Activated naive CD4-positive, alpha-beta T cell treated with Interleukin-2 at 50 U/mL for 16 hours (primary cell): ENCODE data around the gene REC8.

Experiments
- DNase-seq: peaks from one replicate; pipeline ENCODE4 v3.0.0-alpha.2; 2020

Gene REC8

GRCh38 chr14:24160499-24160849 is 11.4 kb upstream of the REC8 start:
- no peak for DNase-seq

GRCh38 chr14:24160850-24161804 is 10.8 kb upstream of the REC8 start, which contains the start of gene IRF9:
TSS of gene IRF9 (plus strand) at chr14:24161265. CDS start at chr14:24162145, 880 bp downstream.
- DNase-seq = peak; percentile 98

- peak; percentile 40 for DNase-seq
These were observed 9.8 kb upstream of the REC8 start for GRCh38 chr14:24162093-24162492.

- DNase-seq = no peak
These were observed 7.3 kb upstream of the REC8 start for GRCh38 chr14:24164518-24164991.

- DNase-seq = no peak
These were observed 6.1 kb upstream of the REC8 start for GRCh38 chr14:24165785-24166184.

- DNase-seq = no peak
These were observed 4.3 kb upstream of the REC8 start for GRCh38 chr14:24167469-24168114.

GRCh38 chr14:24172261-24172860 is 481 bp downstream of the REC8 start:
- no peak for DNase-seq

- no peak for DNase-seq
These were observed 996 bp downstream of the REC8 start for GRCh38 chr14:24172871-24173281.

GRCh38 chr14:24176599-24176998 is 4.7 kb downstream of the REC8 start:
- no peak for DNase-seq

GRCh38 chr14:24177041-24177825 is 5.4 kb downstream of the REC8 start:
- no peak for DNase-seq

- no peak for DNase-seq
These were observed 6.0 kb downstream of the REC8 start for GRCh38 chr14:24177891-24178290.

- DNase-seq = no peak
These were observed 6.7 kb downstream of the REC8 start for GRCh38 chr14:24178399-24179178.

GRCh38 chr14:24179294-24179960 is 7.5 kb downstream of the REC8 start:
- DNase-seq = no peak

GRCh38 chr14:24179961-24180796 is 8.3 kb downstream of the REC8 start:
- no peak for DNase-seq

- no peak for DNase-seq
These were observed 9.6 kb downstream of the REC8 start for GRCh38 chr14:24181371-24182077.

- DNase-seq = no peak
These were observed 10.4 kb downstream of the REC8 start for GRCh38 chr14:24182110-24182882.

- DNase-seq = no peak
These were observed 11.2 kb downstream of the REC8 start for GRCh38 chr14:24183014-24183481.

GRCh38 chr14:24184104-24184970 is 12.5 kb downstream of the REC8 start:
- no peak for DNase-seq
